ENCODE results near the gene TUBA8. TPM values are rescaled to one million over a fixed set of nuclear protein-coding genes. Genes with fewer than 3 reads are reported as not detected.

Gene TUBA8
- total and polyA plus RNA-seq, 3 donors from 2014 or later: 17.2 to 66.6 (median 60.5) TPM

DNA sequence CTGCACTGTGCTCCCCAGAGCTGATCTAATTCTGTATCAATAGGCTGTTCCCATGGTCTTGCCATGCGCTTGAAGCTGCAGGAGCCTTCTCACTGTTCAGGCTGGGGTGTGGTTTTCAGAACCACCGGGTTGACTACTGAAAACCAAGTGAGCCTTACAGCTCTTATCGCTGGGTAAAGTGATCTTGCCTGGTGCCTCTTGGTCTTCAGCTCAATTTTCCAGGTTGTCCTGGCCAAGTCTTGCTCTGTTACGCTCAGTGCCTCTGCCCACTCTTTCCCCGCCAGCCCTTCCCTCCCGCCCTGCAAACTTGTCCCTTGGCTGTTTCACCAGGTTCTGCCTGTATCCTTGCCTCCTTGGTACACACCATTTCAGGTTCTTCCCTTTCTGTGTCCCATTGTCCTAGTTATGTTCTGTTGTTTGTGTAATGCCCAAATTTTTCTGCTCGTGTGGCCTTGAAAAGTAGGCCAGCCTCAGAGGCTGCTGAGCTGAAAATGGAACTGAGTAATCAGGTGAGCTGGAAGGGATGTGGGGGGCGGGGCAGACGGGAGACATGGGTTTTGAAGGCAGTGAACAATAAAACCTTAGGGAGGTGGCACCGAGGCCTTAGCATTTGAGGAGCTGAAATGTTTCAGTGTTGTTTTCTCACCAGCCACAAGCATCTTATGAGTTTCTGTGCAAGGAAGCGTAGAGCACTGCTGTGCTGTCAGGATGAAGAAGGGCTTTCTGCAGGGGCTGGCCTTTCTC, 21.6 kb upstream of the TUBA8 start:
- Histone ChIP-seq H3K4me1 (peaks cover 12% of the 10 kb centered on the region), H3K27ac (no peak overlapping the region), H3K27me3 (no peaks in the 10 kb centered on the region), H3K36me3 (ENCODE audit: low read depth, missing control alignments) (no peaks in the 10 kb centered on the region), H3K4me3 (no peak overlapping the region), H3K9me3 (no peaks in the 10 kb centered on the region)
- TF ChIP-seq, protein P1, sequence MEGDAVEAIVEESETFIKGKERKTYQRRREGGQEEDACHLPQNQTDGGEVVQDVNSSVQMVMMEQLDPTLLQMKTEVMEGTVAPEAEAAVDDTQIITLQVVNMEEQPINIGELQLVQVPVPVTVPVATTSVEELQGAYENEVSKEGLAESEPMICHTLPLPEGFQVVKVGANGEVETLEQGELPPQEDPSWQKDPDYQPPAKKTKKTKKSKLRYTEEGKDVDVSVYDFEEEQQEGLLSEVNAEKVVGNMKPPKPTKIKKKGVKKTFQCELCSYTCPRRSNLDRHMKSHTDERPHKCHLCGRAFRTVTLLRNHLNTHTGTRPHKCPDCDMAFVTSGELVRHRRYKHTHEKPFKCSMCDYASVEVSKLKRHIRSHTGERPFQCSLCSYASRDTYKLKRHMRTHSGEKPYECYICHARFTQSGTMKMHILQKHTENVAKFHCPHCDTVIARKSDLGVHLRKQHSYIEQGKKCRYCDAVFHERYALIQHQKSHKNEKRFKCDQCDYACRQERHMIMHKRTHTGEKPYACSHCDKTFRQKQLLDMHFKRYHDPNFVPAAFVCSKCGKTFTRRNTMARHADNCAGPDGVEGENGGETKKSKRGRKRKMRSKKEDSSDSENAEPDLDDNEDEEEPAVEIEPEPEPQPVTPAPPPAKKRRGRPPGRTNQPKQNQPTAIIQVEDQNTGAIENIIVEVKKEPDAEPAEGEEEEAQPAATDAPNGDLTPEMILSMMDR (IDR thresholded peaks at IDR 0.05): no peak
- TF ChIP-seq POLR2A (IDR thresholded peaks at IDR 0.05): no peak
- 69 to 80% methylated on average over 11 of the region's 11 CpGs for WGBS, 2 donors
- intact Hi-C loops (cut with DNase I; ENCODE audit: low total_unique reads): no loop called here
- DNase-seq: no peak

DNA sequence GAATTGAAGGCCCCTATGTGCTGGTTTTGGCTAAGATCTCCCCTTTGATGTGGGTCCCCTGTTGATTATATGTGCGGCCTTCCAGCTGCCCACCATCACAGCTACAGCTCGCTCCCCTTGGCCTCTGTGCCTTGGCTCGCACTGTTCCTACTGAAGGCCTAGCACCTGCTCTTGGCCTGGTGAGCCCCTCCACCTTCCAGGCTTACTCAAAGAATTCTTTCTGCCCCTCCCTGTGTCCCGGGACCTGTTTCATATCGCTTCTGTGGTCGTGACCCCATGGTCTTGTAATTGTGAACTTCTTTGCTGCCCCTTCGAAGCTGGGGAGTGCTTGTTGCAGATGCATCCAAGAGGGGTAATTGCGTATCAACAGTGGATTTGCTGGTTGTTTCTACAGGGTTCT, 20.3 kb upstream of the TUBA8 start:
- Histone ChIP-seq H3K27me3 (no peaks in the 10 kb centered on the region), H3K9me3 (no peaks in the 10 kb centered on the region), H3K4me1 (peaks cover 12% of the 10 kb centered on the region), H3K36me3 (ENCODE audit: low read depth, missing control alignments) (no peaks in the 10 kb centered on the region), H3K4me3 (no peak overlapping the region), H3K27ac (no peak overlapping the region)
- intact Hi-C loops (cut with DNase I; ENCODE audit: low total_unique reads): no loop called here
- WGBS, 2 donors: 91 to 96% methylated on average over 8 of the region's 8 CpGs
- TF ChIP-seq, protein P1 (IDR thresholded peaks at IDR 0.05): no peak
- no peak for TF ChIP-seq POLR2A (IDR thresholded peaks at IDR 0.05)
- no peak for DNase-seq

DNA sequence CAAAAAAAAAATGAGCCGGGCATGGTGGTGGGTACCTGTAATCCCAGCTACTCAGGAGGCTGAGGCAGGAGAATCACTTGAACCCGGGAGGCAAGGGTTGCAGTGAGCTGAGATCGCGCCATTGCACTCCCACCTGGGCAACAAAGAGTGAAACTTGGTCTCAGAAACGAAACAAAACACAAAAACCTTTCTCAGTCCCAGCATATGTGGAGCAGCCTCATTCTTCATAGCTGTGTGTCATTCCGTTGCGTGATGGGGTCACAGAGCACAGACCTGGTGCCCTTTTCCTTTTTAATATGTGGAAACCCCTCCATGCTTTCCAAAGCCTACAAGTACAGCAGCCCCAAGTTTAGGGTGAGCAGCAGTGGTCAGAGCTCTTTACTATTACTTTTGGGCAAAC, 19.1 kb upstream of the TUBA8 start:
- H3K9me3 ChIP-seq: no peaks in the 10 kb centered on the region
- no peaks in the 10 kb centered on the region for H3K36me3 ChIP-seq (ENCODE audit: low read depth, missing control alignments)
- peaks cover 12% of the 10 kb centered on the region for H3K4me1 ChIP-seq
- H3K27me3 ChIP-seq: no peaks in the 10 kb centered on the region
- intact Hi-C loops (cut with DNase I; ENCODE audit: low total_unique reads): no loop called here
- 60 to 65% methylated on average over 7 of the region's 7 CpGs for WGBS, 2 donors
- peak overlapping the region; percentile 81 to 88 for H3K27ac ChIP-seq
- no peak for TF ChIP-seq POLR2A (IDR thresholded peaks at IDR 0.05)
- TF ChIP-seq, protein P1 (IDR thresholded peaks at IDR 0.05): no peak
- no peak for DNase-seq
- peak overlapping the region in 1 of 2 donors; percentile 15 for H3K4me3 ChIP-seq

DNA sequence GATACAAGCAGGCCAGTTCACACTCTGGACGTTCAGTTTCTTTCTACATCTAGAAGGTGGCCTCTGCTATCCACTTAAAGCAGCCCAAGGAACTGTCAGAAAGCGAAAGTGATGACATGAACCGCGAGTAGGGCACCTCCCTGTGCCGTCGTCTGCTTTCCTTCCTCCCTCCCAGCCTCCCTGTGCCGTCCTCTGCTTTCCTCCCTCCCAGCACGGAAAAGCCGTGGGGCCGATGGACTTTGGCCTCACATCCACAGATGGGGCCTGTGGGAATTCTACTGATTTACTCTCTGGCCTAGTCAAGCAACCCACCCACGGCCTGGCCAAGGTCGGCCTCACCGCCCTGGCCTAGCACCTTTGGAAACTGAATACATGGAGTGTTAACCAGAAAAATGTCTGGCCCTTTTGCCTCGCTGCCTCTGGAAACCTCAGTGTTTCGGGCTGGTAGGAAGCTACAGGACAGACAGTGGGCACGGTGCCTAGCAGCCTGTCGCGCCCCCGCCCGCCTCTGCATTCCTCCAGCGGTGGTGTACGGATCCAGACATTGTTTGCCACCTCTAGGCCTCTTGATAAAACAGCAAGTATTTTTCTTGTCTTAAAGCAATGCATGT, 18.6 kb upstream of the TUBA8 start:
- 16 to 32% methylated on average over 22 of the region's 22 CpGs for WGBS, 2 donors
- TF ChIP-seq, protein P1 (IDR thresholded peaks at IDR 0.05): no peak
- no peak for TF ChIP-seq POLR2A (IDR thresholded peaks at IDR 0.05)
- Histone ChIP-seq H3K36me3 (ENCODE audit: low read depth, missing control alignments) (no peaks in the 10 kb centered on the region), H3K4me1 (peaks cover 12% of the 10 kb centered on the region), H3K27ac (peak overlapping the region; percentile 81 to 88), H3K9me3 (no peaks in the 10 kb centered on the region), H3K27me3 (no peaks in the 10 kb centered on the region), H3K4me3 (peak overlapping the region; percentile 2 to 15)
- intact Hi-C loops (cut with DNase I; ENCODE audit: low total_unique reads): no loop called here
- DNase-seq: peak; percentile 81

Data from testis (tissue), 3 donors.